GM21390 (cell line): ENCODE results near the gene ZNF205.

ENCODE experiments used
- ATAC-seq: cut with Tn5 transposase; IDR thresholded peaks from one replicate; pipeline ENCODE4 v1.9.1; 2021; ENCODE audit not compliant: unreplicated experiment

Gene ZNF205

DNA sequence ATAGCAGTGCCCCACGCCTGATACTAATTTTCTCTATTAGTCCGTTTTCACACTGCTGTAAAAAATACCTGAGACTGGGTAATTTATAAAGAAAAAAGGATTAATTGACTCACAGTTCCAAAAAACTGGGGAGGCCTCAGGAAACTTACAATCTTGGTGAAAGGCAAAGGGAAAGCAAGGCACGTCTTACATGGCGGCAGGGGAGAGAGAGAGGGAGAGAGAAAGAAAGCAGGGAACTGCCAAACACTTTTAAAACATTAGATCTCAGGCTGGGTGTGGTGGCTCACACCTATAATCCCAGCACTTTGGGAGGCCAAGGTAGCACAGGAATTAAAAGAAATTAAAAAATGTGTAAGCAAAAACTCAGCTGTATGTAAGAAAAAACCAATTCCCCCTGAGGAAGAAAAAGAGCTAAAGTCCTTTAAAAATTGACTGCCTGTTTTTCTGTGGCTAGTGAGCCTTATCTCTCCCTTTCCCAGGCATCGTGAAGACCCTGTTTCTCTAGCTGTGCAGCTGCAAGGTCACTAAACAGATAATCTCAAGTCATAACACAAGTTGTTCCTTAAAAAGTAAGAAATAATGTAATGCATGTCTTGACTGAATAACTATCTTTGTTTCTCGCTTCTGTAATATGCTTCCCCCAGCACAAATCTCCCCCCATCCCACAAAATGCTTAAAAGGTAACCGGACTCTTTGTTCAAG lies 27.3 kb upstream of the ZNF205 start:
- no peak for ATAC-seq

DNA sequence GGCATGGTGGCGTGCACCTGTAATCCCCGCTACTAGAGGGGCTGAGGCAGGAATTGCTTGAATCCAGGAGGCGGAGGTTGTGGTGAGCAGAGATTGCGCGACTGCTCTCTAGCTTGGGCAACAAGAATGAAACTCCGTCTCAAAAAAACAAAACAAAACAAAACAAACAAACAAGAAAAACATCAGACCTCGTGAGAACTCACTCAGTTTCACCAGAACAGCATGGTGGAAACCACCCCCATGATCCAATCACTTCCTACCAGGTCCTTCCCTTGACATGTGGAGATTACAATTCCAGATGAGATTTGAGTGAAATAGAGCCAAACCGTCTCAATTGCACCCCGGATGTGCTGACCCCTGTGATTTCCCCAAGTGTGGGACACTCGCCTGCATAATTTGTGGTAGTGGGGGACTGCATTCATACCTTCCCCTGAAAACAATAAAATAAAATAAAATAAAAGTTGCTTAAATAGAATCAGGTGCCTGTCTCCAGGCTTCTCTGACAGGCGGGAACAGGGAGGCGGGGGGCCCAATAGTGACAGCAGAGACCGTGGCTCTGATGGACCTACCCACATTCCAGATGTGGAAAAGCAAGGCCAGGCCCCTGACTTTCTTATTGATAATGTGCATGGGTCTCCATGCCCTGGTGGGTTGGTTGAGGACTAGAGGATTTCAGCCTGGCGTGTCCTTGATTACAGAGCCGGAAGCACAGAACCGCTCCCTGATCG lies 26.4 kb upstream of the ZNF205 start:
- no peak for ATAC-seq

DNA sequence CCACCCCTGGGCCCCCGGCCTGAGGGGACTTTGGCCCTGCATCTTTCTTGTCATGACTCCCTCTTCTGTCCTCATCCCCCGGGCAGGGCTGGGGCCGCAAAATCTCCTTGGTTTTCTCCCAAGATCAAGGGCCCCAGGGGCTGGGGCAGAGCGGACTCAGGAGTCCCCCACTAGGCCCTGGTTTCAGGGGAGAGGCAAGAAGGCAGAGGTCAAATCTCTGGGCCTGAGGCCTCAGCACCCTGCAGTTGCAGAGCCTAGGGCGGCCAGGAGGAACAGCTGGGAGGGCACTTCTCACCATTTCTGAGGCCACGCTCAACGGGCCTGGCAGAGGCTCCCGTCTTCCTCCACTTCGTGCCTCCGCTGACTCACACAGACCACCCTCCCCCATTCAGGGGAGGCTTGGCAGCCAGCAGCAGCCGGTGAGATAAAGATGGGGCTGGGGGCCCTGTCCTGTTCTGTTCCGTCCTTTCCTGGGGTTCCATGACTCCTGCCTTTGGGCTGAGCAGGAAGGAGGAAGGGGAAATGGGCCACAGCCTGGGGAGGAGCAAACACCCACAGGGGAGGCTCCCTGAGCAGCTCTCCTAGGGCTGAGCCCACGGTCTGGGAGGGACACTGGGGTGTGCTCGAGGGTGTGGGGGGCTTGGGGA lies 25.7 kb upstream of the ZNF205 start:
- ATAC-seq, result no peak

DNA sequence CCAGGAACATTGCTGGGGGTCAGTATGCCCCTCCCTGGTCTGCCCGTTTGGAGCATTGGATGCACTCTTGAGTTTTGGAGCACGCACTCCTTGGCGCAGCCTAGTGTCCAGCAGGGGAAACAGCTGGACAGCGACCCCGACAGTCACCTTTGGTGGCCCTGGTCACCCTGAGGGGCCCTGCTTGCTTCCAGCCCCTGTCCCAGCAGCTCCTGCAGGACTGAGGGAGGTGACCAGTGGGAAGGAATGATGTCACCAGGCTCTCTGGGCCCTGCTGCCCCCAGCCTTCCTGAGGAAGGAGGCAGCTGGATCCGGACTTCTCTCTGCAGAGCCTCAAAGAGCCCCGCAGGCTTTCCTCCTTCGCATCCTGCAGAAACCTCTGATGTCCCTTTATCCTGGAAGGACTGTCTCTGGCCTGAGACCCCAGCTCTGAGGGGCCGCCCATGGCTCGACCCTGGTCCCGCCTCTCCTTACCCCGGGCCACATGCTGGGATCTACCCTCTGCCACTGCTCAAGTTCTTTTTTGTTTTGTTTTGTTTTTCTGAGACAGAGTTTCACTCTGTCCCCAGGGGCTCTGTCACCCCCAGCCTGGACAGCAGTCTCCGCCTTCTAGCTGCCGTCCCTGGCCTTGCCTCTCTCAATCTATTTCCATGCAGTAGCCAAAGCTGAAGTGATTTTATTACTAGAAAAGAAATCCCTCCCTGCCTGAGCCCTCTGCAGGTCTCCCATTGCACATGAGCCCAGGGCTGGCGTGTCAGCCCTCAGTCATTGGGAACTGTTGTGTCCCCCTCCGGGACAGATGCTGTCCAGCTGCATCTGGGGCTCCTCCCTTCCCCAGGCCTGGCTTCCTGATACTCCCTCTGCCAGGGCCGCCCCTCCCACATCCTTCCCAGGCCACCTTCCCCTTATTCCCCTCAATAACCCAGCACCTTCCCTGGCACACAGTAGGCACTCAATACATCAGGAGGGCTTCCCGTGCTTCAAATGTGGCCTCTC lies 24.8 kb upstream of the ZNF205 start:
- ATAC-seq, result no peak

DNA sequence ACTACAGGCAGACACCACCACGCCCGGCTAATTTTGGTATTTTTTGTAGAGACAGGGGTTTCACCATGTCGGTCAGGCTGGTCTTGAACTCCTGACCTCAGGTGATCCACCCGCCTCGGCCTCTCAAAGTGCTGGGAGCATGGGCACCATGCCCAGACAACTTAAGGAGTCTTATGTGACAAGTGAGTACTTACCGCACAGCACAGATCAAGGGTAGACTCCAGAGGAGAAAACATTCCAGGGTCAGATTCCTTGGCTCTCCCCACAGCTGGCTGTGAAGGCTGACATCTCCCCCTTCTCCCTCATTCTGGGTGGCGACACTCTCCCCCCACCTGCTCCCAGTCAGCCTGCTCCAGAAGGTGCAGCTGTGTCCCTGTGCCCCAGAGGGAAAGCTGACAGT lies 23.9 kb upstream of the ZNF205 start:
- no peak for ATAC-seq

DNA sequence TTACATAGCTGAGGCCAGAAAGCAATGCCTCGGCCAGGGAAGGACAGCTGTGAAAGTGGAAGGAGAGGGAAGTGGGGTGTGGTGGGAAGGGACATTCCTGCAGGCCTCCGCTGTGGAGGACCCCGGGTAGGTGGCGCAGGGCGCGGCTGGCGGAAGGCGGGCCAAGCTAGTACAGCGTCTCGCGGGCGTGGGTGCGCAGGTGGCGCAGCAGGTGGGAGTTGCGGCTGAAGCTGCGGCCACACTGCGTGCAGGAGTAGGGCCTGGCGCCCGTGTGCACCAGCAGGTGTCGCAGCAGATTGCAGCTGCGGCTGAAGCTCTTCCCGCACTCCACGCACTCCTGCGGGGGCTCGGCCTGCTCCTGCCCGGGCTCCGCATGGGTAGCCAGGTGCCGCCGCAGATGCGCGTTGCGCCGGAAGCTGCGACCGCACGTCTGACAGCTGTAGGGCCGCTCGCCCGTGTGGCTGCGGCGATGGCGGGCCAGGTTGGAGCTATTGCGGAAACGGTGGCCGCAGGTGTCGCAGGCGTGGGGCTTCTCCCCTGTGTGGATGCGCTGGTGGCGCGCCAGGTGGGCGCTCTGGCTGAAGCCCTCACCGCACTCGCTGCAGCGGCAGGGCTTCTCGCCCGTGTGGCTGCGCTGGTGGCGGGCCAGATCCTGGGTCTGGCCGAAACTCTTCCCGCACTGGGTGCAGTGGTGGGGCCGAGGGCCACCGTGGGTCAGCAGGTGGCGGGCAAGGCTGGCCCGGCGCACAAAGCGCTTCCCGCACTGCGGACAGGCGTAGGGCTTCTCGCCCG lies 23.3 kb upstream of the ZNF205 start:
- no peak for ATAC-seq

DNA sequence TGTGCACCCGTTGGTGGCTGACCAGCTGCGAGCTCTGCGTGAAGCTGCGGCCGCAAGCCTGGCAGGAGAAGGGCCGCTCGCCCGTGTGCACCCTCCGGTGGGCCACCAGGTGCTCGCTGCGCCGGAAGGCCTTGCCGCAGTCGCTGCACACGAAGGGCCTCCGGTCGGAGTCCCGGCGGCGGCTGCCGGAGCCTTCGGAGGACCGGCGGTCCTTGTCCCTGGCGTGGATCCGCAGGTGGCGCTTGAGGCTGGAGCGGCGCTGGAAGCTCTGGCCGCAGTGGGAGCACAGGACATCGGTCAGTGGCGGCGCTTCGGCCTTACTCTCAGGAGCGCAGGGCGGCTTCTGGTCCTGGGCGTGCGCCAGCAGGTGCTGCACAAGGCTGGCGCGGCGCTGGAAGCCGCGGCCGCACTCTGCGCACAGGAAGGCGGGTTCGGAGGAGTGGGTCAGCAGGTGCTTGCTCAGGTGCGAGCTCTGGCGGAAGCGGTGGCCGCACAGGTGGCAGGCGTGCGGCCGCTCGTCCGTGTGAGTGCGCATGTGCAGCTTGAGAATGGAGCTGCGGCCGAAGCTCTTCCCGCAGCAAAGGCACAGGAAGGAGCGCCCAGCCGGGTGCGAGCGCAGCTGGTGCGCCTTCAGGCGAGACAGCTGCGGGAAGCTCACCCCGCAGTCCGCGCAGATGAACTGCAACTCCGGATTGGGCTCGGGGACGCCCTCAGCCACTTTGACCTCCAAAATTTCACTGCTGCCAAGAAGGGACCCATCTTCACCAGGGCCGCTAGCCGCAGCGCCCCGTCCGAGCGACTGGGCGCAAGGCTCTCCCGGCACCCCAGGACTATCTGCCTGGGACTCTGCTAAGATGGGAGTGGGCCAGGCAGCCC lies 22.4 kb upstream of the ZNF205 start:
- ATAC-seq, result no peak

DNA sequence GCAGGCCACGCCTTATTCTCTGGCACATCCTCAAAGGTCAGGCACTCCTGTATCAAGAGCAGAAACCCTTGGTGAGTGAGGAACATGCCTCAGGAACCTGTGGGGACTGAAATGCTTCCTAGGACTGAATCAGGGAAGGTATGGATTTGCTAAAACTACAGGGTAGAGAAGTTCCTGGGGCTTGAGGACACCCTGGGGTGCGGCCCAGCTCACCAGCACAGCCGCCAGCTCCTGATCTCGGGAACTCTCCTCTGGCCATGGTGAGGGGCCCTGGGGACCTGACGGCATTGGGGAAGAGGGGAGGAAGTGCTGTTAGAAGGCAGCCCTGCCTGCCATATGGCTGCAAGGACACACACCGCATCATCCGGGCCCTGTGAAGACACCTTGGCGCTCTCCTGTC lies 20.8 kb upstream of the ZNF205 start:
- no peak for ATAC-seq

DNA sequence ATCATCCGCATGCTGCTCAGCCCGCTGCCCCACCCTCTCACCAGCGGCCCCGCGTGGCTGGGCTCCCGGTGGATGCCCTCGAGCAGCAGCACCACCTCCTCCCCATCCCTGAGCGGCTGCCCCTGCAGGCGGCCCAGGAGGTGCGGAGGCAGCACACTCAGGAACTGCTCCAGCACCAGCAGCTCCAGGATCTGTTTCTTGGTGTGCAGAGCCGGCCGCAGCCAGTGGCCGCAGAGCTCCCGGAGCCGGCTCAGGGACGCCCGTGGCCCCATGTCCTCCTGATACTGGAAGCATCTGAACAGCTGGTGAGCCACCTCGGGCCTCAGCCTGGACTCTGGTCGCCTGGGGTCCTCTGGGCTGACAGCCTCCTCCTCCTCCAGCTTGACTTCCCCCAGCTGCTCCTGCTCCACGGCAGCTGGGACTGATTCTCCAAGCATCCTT lies 19.9 kb upstream of the ZNF205 start:
- no peak for ATAC-seq

DNA sequence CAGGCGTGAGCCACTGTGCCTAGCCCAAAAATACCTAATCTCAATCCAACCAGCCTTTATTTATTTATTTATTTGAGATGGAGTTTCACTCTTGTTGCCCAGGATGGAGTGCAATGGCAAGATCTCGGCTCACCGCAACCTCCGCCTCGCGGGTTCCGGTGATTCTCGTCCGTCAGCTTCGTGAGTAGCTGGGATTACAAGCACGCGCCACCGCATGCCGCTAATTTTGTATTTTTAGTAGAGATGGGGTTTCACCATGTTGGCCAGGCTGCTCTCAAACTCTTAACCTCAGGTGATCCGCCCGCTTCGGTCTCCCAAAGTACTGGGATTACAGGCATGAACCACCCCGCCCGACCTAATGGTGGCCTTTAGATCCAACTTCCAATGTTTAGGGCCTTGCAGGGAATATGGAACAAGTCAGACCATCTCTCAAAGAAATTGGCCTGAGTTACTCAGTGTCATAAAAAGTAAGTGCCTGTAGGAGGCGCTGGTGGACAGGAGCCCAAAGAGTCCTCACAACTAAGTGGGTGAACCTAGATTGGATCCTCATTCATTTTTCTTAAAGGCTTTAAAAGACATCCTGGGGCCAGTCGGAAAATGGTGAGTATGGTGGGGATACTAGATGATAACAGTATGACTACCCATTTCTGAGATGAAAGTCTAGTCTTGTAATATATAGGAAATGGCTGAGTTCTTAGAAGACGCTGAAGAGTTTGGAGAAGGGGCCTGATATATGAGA lies 17.9 kb upstream of the ZNF205 start:
- no peak for ATAC-seq

DNA sequence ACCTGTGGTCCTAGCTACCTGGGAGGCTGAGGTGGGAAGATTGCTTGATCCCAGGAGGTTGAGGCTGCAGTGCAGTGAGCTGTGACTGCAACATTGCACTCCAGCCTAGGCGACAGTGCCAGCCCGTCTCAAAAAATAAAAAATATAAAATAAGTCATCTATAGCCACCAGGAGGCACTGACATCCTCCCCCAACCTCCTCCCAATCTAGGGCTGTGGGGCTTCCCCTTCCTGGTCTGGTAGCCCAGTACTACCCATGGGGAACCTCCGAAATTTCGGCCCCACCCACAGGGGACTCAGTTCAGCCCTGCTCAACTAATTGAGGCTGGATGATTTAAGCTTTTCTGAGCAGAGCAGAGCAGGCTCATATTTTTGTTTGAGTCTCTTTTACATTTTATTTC lies 16.5 kb upstream of the ZNF205 start:
- no peak for ATAC-seq

DNA sequence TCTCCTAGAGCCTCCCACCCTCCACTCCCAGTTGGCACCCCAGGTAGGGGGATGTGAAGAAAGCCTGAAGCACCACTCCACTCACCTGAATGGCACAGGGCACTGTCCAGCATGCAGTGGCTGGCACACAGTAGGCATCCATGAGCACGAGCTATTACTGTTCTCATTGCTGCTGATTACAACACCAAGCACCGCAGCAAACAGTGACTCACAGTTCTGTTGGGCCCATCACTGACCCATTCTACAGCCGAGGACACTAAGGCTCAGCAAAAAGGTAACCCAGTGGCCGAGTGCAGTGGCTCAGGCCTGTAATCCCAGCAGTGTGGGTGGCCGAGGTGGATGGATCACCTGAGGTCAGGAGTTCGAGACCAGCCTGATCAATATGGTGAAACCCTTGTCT lies 16.0 kb upstream of the ZNF205 start:
- ATAC-seq, result no peak

DNA sequence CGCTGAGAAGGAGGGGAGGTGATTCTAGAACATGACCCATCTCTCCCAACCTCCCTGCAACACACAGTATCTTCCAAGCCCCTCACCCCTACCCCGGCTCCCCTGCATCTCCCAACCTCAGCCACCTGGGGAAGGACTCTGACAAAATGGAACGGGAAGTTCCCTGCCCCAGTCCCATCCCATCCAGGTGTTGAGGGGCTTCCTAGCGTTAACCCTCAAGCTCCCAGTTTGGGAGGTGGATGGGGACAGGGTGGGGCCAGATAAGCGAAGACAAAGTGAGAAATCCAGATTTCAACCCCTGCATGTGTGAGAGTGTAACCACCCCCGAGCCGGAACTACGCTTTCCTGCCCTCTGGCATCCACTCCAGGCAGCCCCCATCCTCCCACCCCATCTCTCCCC lies 15.1 kb upstream of the ZNF205 start:
- no peak for ATAC-seq

DNA sequence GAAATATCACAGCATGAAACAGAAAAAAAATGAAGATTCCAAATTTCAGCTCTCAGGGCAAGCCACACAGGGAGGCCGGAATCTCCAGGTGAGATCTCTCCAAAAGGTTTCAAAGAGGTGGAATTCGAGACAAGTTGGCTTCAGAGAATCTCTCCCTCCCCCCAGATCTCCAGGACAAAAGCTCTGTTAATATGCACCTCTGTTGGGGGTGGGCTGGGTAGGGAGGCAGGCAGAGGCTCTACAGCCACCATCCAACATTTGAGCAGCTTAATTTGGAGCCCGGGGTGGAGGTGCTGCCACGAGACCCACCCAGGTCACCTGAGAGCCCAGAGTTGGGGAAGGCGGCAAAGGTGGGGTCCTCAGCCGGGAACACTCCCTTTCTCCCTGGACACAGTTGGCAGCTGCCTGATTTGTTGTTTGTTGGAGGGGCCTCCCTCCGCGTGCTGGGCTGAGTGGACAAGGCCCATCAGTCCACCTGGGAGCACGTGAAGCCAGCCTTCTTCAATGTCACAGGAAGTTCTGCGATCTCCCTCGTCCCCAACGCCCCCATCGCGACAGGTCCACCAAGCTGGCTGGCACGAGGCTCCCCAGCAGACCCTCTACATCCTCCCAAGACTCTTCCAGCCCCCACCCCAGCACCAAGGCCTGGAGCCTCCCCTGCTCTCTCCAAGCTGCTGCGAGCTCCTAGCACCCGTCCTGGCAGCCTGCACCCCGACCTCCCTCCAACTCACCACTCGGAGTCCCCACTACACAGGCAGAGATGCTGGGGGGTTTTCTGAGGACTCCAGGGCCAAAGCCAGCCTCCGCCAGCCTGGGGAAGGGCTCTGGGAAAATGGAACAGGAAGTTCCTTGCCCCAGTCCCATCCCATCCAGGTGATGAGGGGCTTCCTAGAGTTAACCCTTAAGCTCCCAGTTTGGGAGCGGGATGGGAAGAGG lies 13.7 kb upstream of the ZNF205 start, which contains the start of gene ZSCAN10:
Gene ZSCAN10 (minus strand): TSS at position 836 of the 936 bp plus-strand sequence. CDS start 6,357 bp downstream, outside the sequence.
- no peak for ATAC-seq

DNA sequence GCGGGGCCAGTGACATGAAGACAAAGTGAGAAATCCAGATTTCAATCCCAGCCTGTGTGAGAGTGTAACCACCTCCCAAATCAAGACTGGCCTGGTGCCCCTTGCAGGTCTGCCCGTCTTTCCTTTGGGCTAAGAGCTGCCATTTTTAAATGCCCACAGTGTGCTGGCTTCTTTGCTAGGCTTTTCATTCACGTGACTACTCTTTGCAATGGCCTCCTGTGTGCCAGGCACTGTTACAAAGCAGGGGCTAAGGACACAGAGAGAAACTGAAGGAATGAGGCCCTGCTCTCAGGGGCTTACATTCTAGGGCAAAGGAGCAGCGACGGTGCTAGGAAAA lies 13.0 kb upstream of the ZNF205 start:
- no peak for ATAC-seq

DNA sequence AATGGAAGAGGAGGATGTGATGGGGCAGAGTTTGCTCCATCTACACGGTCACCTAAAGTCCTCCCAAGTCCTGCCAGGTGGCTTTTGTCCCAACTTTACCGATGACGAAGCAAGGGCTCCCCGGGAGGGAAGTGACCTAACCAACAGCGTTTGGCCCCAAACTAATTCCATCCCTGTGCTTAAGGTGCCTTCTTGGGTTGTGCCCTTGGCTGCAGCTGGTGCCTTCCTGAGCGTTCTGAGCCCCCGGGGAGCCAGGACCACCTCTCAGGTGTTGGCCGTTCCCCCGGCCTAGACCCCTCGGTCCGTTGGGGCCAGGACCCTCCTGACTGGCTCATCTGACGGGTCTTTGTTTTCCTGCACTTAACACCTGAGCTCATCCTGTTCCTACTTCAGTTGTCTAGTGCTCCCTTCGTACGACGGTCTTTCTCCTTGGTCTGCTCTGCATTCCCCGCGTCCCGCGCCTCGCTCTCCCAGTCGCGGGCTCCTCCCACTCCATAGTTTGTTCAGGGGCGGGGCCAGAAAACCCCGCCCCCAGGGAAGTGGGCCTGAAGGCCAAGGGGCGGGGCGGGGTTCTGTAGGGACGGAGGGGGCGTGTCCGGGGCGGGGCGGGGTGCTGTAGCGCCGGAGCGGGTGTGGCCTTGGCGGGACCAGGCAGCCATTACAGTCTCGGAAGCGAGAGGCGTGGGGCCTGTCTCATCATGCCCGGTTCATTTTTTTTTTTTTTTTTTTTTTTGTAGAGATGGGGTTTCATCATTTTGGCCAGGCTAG lies 12.5 kb upstream of the ZNF205 start:
- no peak for ATAC-seq
